ENCODE results near the gene TRAF3IP3.

TRAF3IP3 gene

GRCh38 chr1:209720826-209721225 is 35.0 kb upstream of the TRAF3IP3 start:
- Histone ChIP-seq H3K9ac (ENCODE audit: low read length in 5 of 5) (no peak overlapping the region), H3K27ac (ENCODE audit: low read depth, low read length) (no peak overlapping the region), H3K4me3 (ENCODE audit: low read depth in 1 of 5, low read length in 5 of 5) (no peak overlapping the region), H3K4me1 (ENCODE audit: control insufficient read depth in 5 of 5, insufficient read depth in 5 of 5, low read length in 5 of 5) (peaks cover 0 to 12% (median 4%) of the 10 kb centered on the region in 5 donors), H3K27me3 (ENCODE audit: control insufficient read depth in 5 of 5, insufficient read depth in 4 of 5, low read length in 5 of 5) (no peaks in the 10 kb centered on the region), H3K36me3 (ENCODE audit: control insufficient read depth in 5 of 5, insufficient read depth in 5 of 5, low read length in 5 of 5) (peaks cover 0 to 3% (median 0%) of the 10 kb centered on the region in 5 donors), H3K9me3 (ENCODE audit: control insufficient read depth in 5 of 5, low read length in 5 of 5) (no peaks in the 10 kb centered on the region)

GRCh38 chr1:209721323-209721722 is 34.5 kb upstream of the TRAF3IP3 start:
- Histone ChIP-seq H3K4me3 (ENCODE audit: low read depth in 1 of 5, low read length in 5 of 5) (no peak overlapping the region), H3K9ac (ENCODE audit: low read length in 5 of 5) (no peak overlapping the region), H3K9me3 (ENCODE audit: control insufficient read depth in 5 of 5, low read length in 5 of 5) (no peaks in the 10 kb centered on the region), H3K27me3 (ENCODE audit: control insufficient read depth in 5 of 5, insufficient read depth in 4 of 5, low read length in 5 of 5) (no peaks in the 10 kb centered on the region), H3K4me1 (ENCODE audit: control insufficient read depth in 5 of 5, insufficient read depth in 5 of 5, low read length in 5 of 5) (peaks cover 0 to 12% (median 4%) of the 10 kb centered on the region in 5 donors), H3K27ac (ENCODE audit: low read depth, low read length) (no peak overlapping the region), H3K36me3 (ENCODE audit: control insufficient read depth in 5 of 5, insufficient read depth in 5 of 5, low read length in 5 of 5) (peaks cover 0 to 3% (median 0%) of the 10 kb centered on the region in 5 donors)

- peaks cover 0 to 3% (median 0%) of the 10 kb centered on the region in 5 donors for H3K36me3 ChIP-seq (ENCODE audit: control insufficient read depth in 5 of 5, insufficient read depth in 5 of 5, low read length in 5 of 5)
- no peak overlapping the region for H3K4me3 ChIP-seq (ENCODE audit: low read depth in 1 of 5, low read length in 5 of 5)
- no peak overlapping the region for H3K27ac ChIP-seq (ENCODE audit: low read depth, low read length)
- no peak overlapping the region for H3K9ac ChIP-seq (ENCODE audit: low read length in 5 of 5)
- peaks cover 0 to 13% (median 4%) of the 10 kb centered on the region in 5 donors for H3K4me1 ChIP-seq (ENCODE audit: control insufficient read depth in 5 of 5, insufficient read depth in 5 of 5, low read length in 5 of 5)
- no peaks in the 10 kb centered on the region for H3K27me3 ChIP-seq (ENCODE audit: control insufficient read depth in 5 of 5, insufficient read depth in 4 of 5, low read length in 5 of 5)
- no peaks in the 10 kb centered on the region for H3K9me3 ChIP-seq (ENCODE audit: control insufficient read depth in 5 of 5, low read length in 5 of 5)
These were observed 32.6 kb upstream of the TRAF3IP3 start for GRCh38 chr1:209723265-209723664.

- H3K27me3 ChIP-seq (ENCODE audit: control insufficient read depth in 5 of 5, insufficient read depth in 4 of 5, low read length in 5 of 5) = no peaks in the 10 kb centered on the region
- no peaks in the 10 kb centered on the region for H3K9me3 ChIP-seq (ENCODE audit: control insufficient read depth in 5 of 5, low read length in 5 of 5)
- no peak overlapping the region for H3K27ac ChIP-seq (ENCODE audit: low read depth, low read length)
- H3K36me3 ChIP-seq (ENCODE audit: control insufficient read depth in 5 of 5, insufficient read depth in 5 of 5, low read length in 5 of 5) = peaks cover 0 to 3% (median 0%) of the 10 kb centered on the region in 5 donors
- H3K4me3 ChIP-seq (ENCODE audit: low read depth in 1 of 5, low read length in 5 of 5) = no peak overlapping the region
- peaks cover 0 to 18% (median 4%) of the 10 kb centered on the region in 5 donors for H3K4me1 ChIP-seq (ENCODE audit: control insufficient read depth in 5 of 5, insufficient read depth in 5 of 5, low read length in 5 of 5)
- no peak overlapping the region for H3K9ac ChIP-seq (ENCODE audit: low read length in 5 of 5)
These were observed 31.8 kb upstream of the TRAF3IP3 start for GRCh38 chr1:209723756-209724693.

GRCh38 chr1:209727286-209727685 is 28.6 kb upstream of the TRAF3IP3 start:
- Histone ChIP-seq H3K4me3 (ENCODE audit: low read depth in 1 of 5, low read length in 5 of 5) (no peak overlapping the region), H3K4me1 (ENCODE audit: control insufficient read depth in 5 of 5, insufficient read depth in 5 of 5, low read length in 5 of 5) (peaks cover 0 to 8% (median 0%) of the 10 kb centered on the region in 5 donors), H3K9me3 (ENCODE audit: control insufficient read depth in 5 of 5, low read length in 5 of 5) (no peaks in the 10 kb centered on the region), H3K36me3 (ENCODE audit: control insufficient read depth in 5 of 5, insufficient read depth in 5 of 5, low read length in 5 of 5) (peaks cover 0 to 3% (median 0%) of the 10 kb centered on the region in 5 donors), H3K9ac (ENCODE audit: low read length in 5 of 5) (no peak overlapping the region), H3K27ac (ENCODE audit: low read depth, low read length) (no peak overlapping the region), H3K27me3 (ENCODE audit: control insufficient read depth in 5 of 5, insufficient read depth in 4 of 5, low read length in 5 of 5) (no peaks in the 10 kb centered on the region)

GRCh38 chr1:209727785-209728184 is 28.1 kb upstream of the TRAF3IP3 start:
- H3K27ac ChIP-seq (ENCODE audit: low read depth, low read length) = no peak overlapping the region
- no peak overlapping the region for H3K4me3 ChIP-seq (ENCODE audit: low read depth in 1 of 5, low read length in 5 of 5)
- no peak overlapping the region for H3K9ac ChIP-seq (ENCODE audit: low read length in 5 of 5)

GRCh38 chr1:209728466-209728865 is 27.4 kb upstream of the TRAF3IP3 start:
- Histone ChIP-seq H3K27me3 (ENCODE audit: control insufficient read depth in 5 of 5, insufficient read depth in 4 of 5, low read length in 5 of 5) (no peaks in the 10 kb centered on the region), H3K36me3 (ENCODE audit: control insufficient read depth in 5 of 5, insufficient read depth in 5 of 5, low read length in 5 of 5) (peaks cover 0 to 3% (median 0%) of the 10 kb centered on the region in 5 donors), H3K27ac (ENCODE audit: low read depth, low read length) (no peak overlapping the region), H3K9ac (ENCODE audit: low read length in 5 of 5) (no peak overlapping the region), H3K9me3 (ENCODE audit: control insufficient read depth in 5 of 5, low read length in 5 of 5) (no peaks in the 10 kb centered on the region), H3K4me1 (ENCODE audit: control insufficient read depth in 5 of 5, insufficient read depth in 5 of 5, low read length in 5 of 5) (peaks cover 0 to 17% (median 8%) of the 10 kb centered on the region in 5 donors), H3K4me3 (ENCODE audit: low read depth in 1 of 5, low read length in 5 of 5) (no peak overlapping the region)

More at GRCh38 chr1:209727785-209728184, 28.1 kb upstream of the TRAF3IP3 start:
- H3K4me1 ChIP-seq (ENCODE audit: control insufficient read depth in 5 of 5, insufficient read depth in 5 of 5, low read length in 5 of 5) = peaks cover 0 to 11% (median 1%) of the 10 kb centered on the region in 5 donors
- peaks cover 0 to 3% (median 0%) of the 10 kb centered on the region in 5 donors for H3K36me3 ChIP-seq (ENCODE audit: control insufficient read depth in 5 of 5, insufficient read depth in 5 of 5, low read length in 5 of 5)
- H3K9me3 ChIP-seq (ENCODE audit: control insufficient read depth in 5 of 5, low read length in 5 of 5) = no peaks in the 10 kb centered on the region
- no peaks in the 10 kb centered on the region for H3K27me3 ChIP-seq (ENCODE audit: control insufficient read depth in 5 of 5, insufficient read depth in 4 of 5, low read length in 5 of 5)

- Histone ChIP-seq H3K4me1 (ENCODE audit: control insufficient read depth in 5 of 5, insufficient read depth in 5 of 5, low read length in 5 of 5) (peaks cover 8 to 27% (median 18%) of the 10 kb centered on the region in 5 donors), H3K4me3 (ENCODE audit: low read depth in 1 of 5, low read length in 5 of 5) (no peak overlapping the region), H3K27ac (ENCODE audit: low read depth, low read length) (no peak overlapping the region), H3K27me3 (ENCODE audit: control insufficient read depth in 5 of 5, insufficient read depth in 4 of 5, low read length in 5 of 5) (no peaks in the 10 kb centered on the region), H3K9me3 (ENCODE audit: control insufficient read depth in 5 of 5, low read length in 5 of 5) (no peaks in the 10 kb centered on the region), H3K36me3 (ENCODE audit: control insufficient read depth in 5 of 5, insufficient read depth in 5 of 5, low read length in 5 of 5) (peaks cover 0 to 3% (median 0%) of the 10 kb centered on the region in 5 donors), H3K9ac (ENCODE audit: low read length in 5 of 5) (no peak overlapping the region)
These were observed 26.4 kb upstream of the TRAF3IP3 start for GRCh38 chr1:209729436-209729835.

GRCh38 chr1:209732725-209733124 is 23.1 kb upstream of the TRAF3IP3 start:
- H3K27me3 ChIP-seq (ENCODE audit: control insufficient read depth in 5 of 5, insufficient read depth in 4 of 5, low read length in 5 of 5) = no peaks in the 10 kb centered on the region
- H3K27ac ChIP-seq (ENCODE audit: low read depth, low read length) = peak overlapping the region; percentile 64
- H3K9ac ChIP-seq (ENCODE audit: low read length in 5 of 5) = no peak overlapping the region

More at GRCh38 chr1:209732725-209733124, 23.1 kb upstream of the TRAF3IP3 start:
- Histone ChIP-seq H3K9me3 (ENCODE audit: control insufficient read depth in 5 of 5, low read length in 5 of 5) (no peaks in the 10 kb centered on the region), H3K4me1 (ENCODE audit: control insufficient read depth in 5 of 5, insufficient read depth in 5 of 5, low read length in 5 of 5) (peaks cover 8 to 27% (median 18%) of the 10 kb centered on the region in 5 donors), H3K4me3 (ENCODE audit: low read depth in 1 of 5, low read length in 5 of 5) (no peak overlapping the region), H3K36me3 (ENCODE audit: control insufficient read depth in 5 of 5, insufficient read depth in 5 of 5, low read length in 5 of 5) (no peaks in the 10 kb centered on the region)

Data from subcutaneous abdominal adipose tissue (tissue), 5 donors.